Esophagus muscularis mucosa (tissue), 4 donors: ENCODE results near the gene C9orf72.

Experiments used
- EP300 ChIP-seq: sonication (generic); formaldehyde crosslinking; IDR thresholded peaks from one replicate; pipeline ENCODE4 v1.6.1; 2017; ENCODE audit warnings: antibody characterized with exemption
- POLR2A ChIP-seq: fragments of 450-650 bp; IDR thresholded peaks from one replicate; pipeline ENCODE4 v1.6.1; 2017; ENCODE audit warnings: antibody characterized with exemption, moderate library complexity, mild to moderate bottlenecking, low read depth
- POLR2AphosphoS5 ChIP-seq, 2 donors: sonication (generic); formaldehyde crosslinking; IDR thresholded peaks; one replicate each; pipeline ENCODE4 v1.6.1; 2017; ENCODE audit warnings: antibody characterized with exemption in 2 of 2
- TF ChIP-seq, protein P1 (sequence below), 3 experiments: fragments of 200-600 bp in 2 of 3; fragments of 450-650 bp in 1 of 3; sonication (generic) in 2 of 3; IDR thresholded peaks; one replicate each; pipeline ENCODE4 v1.5.1; 2017 to 2019; ENCODE audit warnings: antibody characterized with exemption in 3 of 3, mild to moderate bottlenecking in 2 of 3, moderate library complexity in 1 of 3

- TF ChIP-seq POLR2A (no peak), POLR2AphosphoS5 (IDR thresholded peaks at IDR 0.05) (no peak), EP300 (no peak)
- TF ChIP-seq, protein P1, sequence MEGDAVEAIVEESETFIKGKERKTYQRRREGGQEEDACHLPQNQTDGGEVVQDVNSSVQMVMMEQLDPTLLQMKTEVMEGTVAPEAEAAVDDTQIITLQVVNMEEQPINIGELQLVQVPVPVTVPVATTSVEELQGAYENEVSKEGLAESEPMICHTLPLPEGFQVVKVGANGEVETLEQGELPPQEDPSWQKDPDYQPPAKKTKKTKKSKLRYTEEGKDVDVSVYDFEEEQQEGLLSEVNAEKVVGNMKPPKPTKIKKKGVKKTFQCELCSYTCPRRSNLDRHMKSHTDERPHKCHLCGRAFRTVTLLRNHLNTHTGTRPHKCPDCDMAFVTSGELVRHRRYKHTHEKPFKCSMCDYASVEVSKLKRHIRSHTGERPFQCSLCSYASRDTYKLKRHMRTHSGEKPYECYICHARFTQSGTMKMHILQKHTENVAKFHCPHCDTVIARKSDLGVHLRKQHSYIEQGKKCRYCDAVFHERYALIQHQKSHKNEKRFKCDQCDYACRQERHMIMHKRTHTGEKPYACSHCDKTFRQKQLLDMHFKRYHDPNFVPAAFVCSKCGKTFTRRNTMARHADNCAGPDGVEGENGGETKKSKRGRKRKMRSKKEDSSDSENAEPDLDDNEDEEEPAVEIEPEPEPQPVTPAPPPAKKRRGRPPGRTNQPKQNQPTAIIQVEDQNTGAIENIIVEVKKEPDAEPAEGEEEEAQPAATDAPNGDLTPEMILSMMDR (IDR thresholded peaks at IDR 0.05) = no peak
Observed at GRCh38 chr9:27571011-27571410, 2.3 kb downstream of the C9orf72 start.
